Neural cell (in vitro differentiated cells): ENCODE measurements around the gene RNF145. TPM values are rescaled to one million over a fixed set of nuclear protein-coding genes. Genes with fewer than 3 reads are reported as not detected.
A peak's percentile ranks its signal among the peaks of the same experiment; 100 is the strongest.

Experiments used
- H2AFZ ChIP-seq: fragments of 200-600, 300-800 bp; sonication (generic), shearing (Covaris generic); 2 replicates; pipeline ENCODE4 v1.6.0; 2014; ENCODE audit warnings: low read depth, mild to moderate bottlenecking, antibody characterized with exemption, low read length, moderate library complexity
- H3F3A ChIP-seq: fragments of 200-600 bp; shearing (Covaris generic); 2 replicates; pipeline ENCODE4 v1.6.1; 2016; ENCODE audit warnings: mild to moderate bottlenecking, moderate library complexity, mixed read lengths, antibody characterized with exemption, low read length; ENCODE audit not compliant: insufficient read depth, poor library complexity, severe bottlenecking
- H3K27ac ChIP-seq: fragments of 200-600, 300-800 bp; sonication (generic), shearing (Covaris generic); 2 replicates; pipeline ENCODE4 v1.5.1; 2014; ENCODE audit warnings: mild to moderate bottlenecking, low read length, moderate library complexity
- H3K27me3 ChIP-seq: fragments of 300-800, 200-600 bp; sonication (generic), shearing (Covaris generic); 2 replicates; pipeline ENCODE4 v1.6.0; 2014; ENCODE audit warnings: mild to moderate bottlenecking, low read depth, low read length, moderate library complexity; ENCODE audit not compliant: insufficient read depth
- H3K36me3 ChIP-seq: fragments of 300-800, 200-600 bp; sonication (generic), shearing (Covaris generic); 2 replicates; pipeline ENCODE4 v1.5.1; 2014; ENCODE audit warnings: mild to moderate bottlenecking, antibody characterized with exemption, low read length, moderate library complexity; ENCODE audit not compliant: insufficient read depth
- H3K4me2 ChIP-seq: fragments of 300-800, 200-600 bp; sonication (generic), shearing (Covaris generic); 2 replicates; pipeline ENCODE4 v1.6.0; 2014; ENCODE audit warnings: mild to moderate bottlenecking, low read length
- H3K4me3 ChIP-seq: fragments of 300-800, 200-600 bp; sonication (generic), shearing (Covaris generic); 2 replicates; pipeline ENCODE4 v1.5.1; 2014; ENCODE audit warnings: mild to moderate bottlenecking, low read length, moderate library complexity
- H3K79me2 ChIP-seq: fragments of 200-600 bp; shearing (Covaris generic); replicated peaks from 2 replicates; pipeline ENCODE4 v1.6.0; 2014; ENCODE audit warnings: mild to moderate bottlenecking, low read length, moderate library complexity; ENCODE audit not compliant: insufficient read depth
- H3K9ac ChIP-seq: fragments of 300-800, 200-600 bp; sonication (generic), shearing (Covaris generic); 2 replicates; pipeline ENCODE4 v1.6.1; 2016; ENCODE audit warnings: mild to moderate bottlenecking, low read length, mixed read lengths
- H3K9me2 ChIP-seq: fragments of 200-600 bp; shearing (Covaris generic); 2 replicates; pipeline ENCODE4 v1.6.1; 2016; ENCODE audit warnings: mild to moderate bottlenecking, low read length, mixed read lengths; ENCODE audit not compliant: insufficient read depth
- H3K9me3 ChIP-seq: fragments of 200-600, 300-800 bp; sonication (generic), shearing (Covaris generic); 2 replicates; pipeline ENCODE4 v1.6.1; 2016; ENCODE audit warnings: mild to moderate bottlenecking, mixed run types, low read length, moderate library complexity, mixed read lengths
- H4K20me1 ChIP-seq: fragments of 200-600 bp; shearing (Covaris generic); 2 replicates; pipeline ENCODE4 v1.6.1; 2016; ENCODE audit warnings: mild to moderate bottlenecking, mixed run types; ENCODE audit not compliant: insufficient read depth
- CTCF ChIP-seq: fragments of 450-650 bp; IDR thresholded peaks from 2 replicates; pipeline ENCODE4 v1.5.1; 2014; ENCODE audit warnings: antibody characterized with exemption, mild to moderate bottlenecking, moderate library complexity; ENCODE audit not compliant: poor library complexity, severe bottlenecking
- EP300 ChIP-seq: fragments of 450-650 bp; conservative IDR thresholded peaks from 2 replicates; pipeline ENCODE4 v1.6.1; 2014; ENCODE audit warnings: antibody characterized with exemption, mild to moderate bottlenecking, moderate library complexity; ENCODE audit not compliant: poor library complexity, severe bottlenecking
- EZH2 ChIP-seq: fragments of 200-600, 300-800 bp; shearing (Covaris generic), sonication (generic); IDR thresholded peaks from 2 replicates; pipeline ENCODE4 v1.6.1; 2014; ENCODE audit warnings: antibody characterized with exemption, low read length, borderline replicate concordance, mild to moderate bottlenecking; ENCODE audit not compliant: insufficient read depth, poor library complexity, severe bottlenecking
- MXI1 ChIP-seq: fragments of 450-650 bp; conservative IDR thresholded peaks from 2 replicates; pipeline ENCODE4 v1.6.1; 2014; ENCODE audit warnings: antibody characterized with exemption, mild to moderate bottlenecking; ENCODE audit not compliant: poor library complexity, severe bottlenecking
- POLR2AphosphoS5 ChIP-seq: IDR thresholded peaks from 2 replicates; pipeline ENCODE4 v1.6.1; 2012
- RAD21 ChIP-seq: fragments of 450-650 bp; conservative IDR thresholded peaks from 2 replicates; pipeline ENCODE4 v1.6.1; 2014; ENCODE audit warnings: antibody characterized with exemption, mild to moderate bottlenecking, moderate library complexity
- REST ChIP-seq: IDR thresholded peaks from 2 replicates; pipeline ENCODE4 v1.6.1; 2012; ENCODE audit warnings: borderline replicate concordance
- SMC3 ChIP-seq: fragments of 450-650 bp; conservative IDR thresholded peaks from 2 replicates; pipeline ENCODE4 v1.6.1; 2014; ENCODE audit warnings: antibody characterized with exemption, mild to moderate bottlenecking, moderate library complexity; ENCODE audit not compliant: poor library complexity
- TAF1 ChIP-seq: IDR thresholded peaks from 2 replicates; pipeline ENCODE4 v1.6.1; 2012; ENCODE audit warnings: low read depth
- polyA plus RNA-seq: library from polyadenylated mRNA; depleted of rRNA; stranded (reverse); fragments of >200 nt; gene quantifications from 2 replicates; pipeline ENCODE4 v1.2.3, GENCODE V29; 2014

RNF145 gene
- polyA plus RNA-seq, 1 donor from 2014 or later, result 52.4 TPM

DNA sequence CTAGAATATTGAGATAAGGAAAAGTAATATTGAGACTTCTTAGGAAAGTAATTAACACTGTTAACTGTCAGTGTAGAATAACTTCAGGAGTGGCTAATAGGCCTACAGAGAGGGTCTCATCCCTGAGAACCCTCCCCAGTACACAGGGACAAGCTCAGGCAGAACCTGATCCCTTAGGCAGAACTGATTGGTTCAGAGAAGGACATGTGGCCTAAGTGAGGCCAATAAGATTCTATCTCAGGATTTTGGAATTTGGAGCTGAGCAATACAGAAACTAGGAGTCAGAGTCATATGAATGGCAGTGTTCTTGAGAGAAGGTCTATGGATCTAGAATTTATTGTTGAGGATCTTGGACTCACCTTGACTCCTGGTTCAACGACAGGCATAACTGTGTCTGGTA is 42.8 kb upstream of the RNF145 start:
- H4K20me1 ChIP-seq, result no peaks in the 10 kb centered on the region
- H3K27me3 ChIP-seq, result no peaks in the 10 kb centered on the region
- no peaks in the 10 kb centered on the region for H3K36me3 ChIP-seq
- TF ChIP-seq TAF1, result no peak
- no peak for TF ChIP-seq REST
- TF ChIP-seq CTCF, result no peak
- no peak for TF ChIP-seq EP300
- TF ChIP-seq SMC3, result no peak
- TF ChIP-seq MXI1, result no peak
- no peak for TF ChIP-seq POLR2AphosphoS5
- no peak for TF ChIP-seq EZH2
- TF ChIP-seq RAD21, result no peak
- no peak overlapping the region for H3K9ac ChIP-seq
- no peak overlapping the region for H2AFZ ChIP-seq
- no peak overlapping the region for H3K4me2 ChIP-seq
- H3K4me3 ChIP-seq, result no peak overlapping the region
- H3K9me3 ChIP-seq, result no peaks in the 10 kb centered on the region
- H3F3A ChIP-seq, result no peaks in the 10 kb centered on the region
- H3K27ac ChIP-seq, result peak overlapping the region; percentile 22
- H3K9me2 ChIP-seq, result no peaks in the 10 kb centered on the region
- H3K79me2 ChIP-seq, result no peaks in the 10 kb centered on the region

- H3K36me3 ChIP-seq, result no peaks in the 10 kb centered on the region
- H4K20me1 ChIP-seq, result no peaks in the 10 kb centered on the region
- no peaks in the 10 kb centered on the region for H3F3A ChIP-seq
- no peaks in the 10 kb centered on the region for H3K9me3 ChIP-seq
- no peak overlapping the region for H3K27ac ChIP-seq
- no peaks in the 10 kb centered on the region for H3K27me3 ChIP-seq
- H3K9me2 ChIP-seq, result no peaks in the 10 kb centered on the region
- H3K4me2 ChIP-seq, result no peak overlapping the region
- no peak overlapping the region for H3K9ac ChIP-seq
- H2AFZ ChIP-seq, result no peak overlapping the region
- no peaks in the 10 kb centered on the region for H3K79me2 ChIP-seq
- no peak overlapping the region for H3K4me3 ChIP-seq
- no peak for TF ChIP-seq POLR2AphosphoS5
- no peak for TF ChIP-seq RAD21
- TF ChIP-seq TAF1, result no peak
- TF ChIP-seq EP300, result no peak
- no peak for TF ChIP-seq EZH2
- no peak for TF ChIP-seq MXI1
- TF ChIP-seq SMC3, result no peak
- TF ChIP-seq CTCF, result no peak
- no peak for TF ChIP-seq REST
These were observed 39.8 kb upstream of the RNF145 start for GRCh38 chr5:159249158-159249557.
